CD1c-positive myeloid dendritic cell (primary cell): ENCODE results near the gene PAIP2.
"Not testable (repeated sequence)": the region's sequence is repeated elsewhere in the genome, so short reads cannot be mapped to it uniquely, and the experiment has no call there.

Experiments used
- DNase-seq: peaks from one replicate; pipeline ENCODE4 v3.0.0-alpha.2; 2016; ENCODE audit errors: extremely low spot score

The PAIP2 gene

GRCh38 chr5:139378101-139378825 is 36.6 kb downstream of the PAIP2 start:
- no peak for DNase-seq

GRCh38 chr5:139378941-139379361 is 37.3 kb downstream of the PAIP2 start:
- DNase-seq = no peak

GRCh38 chr5:139379626-139380449 is 38.2 kb downstream of the PAIP2 start:
- DNase-seq = no peak

GRCh38 chr5:139381837-139382761 is 40.4 kb downstream of the PAIP2 start:
- no peak for DNase-seq

GRCh38 chr5:139382807-139383206 is 41.2 kb downstream of the PAIP2 start:
- no peak for DNase-seq

GRCh38 chr5:139383275-139383992 is 41.8 kb downstream of the PAIP2 start, which contains the start of gene SLC23A1:
Gene SLC23A1, minus strand, starts transcription at chr5:139383297. Its CDS starts 44 bp downstream, at chr5:139383253.
- no peak for DNase-seq

- DNase-seq = no peak
Observed at GRCh38 chr5:139383993-139384590, 42.4 kb downstream of the PAIP2 start.

GRCh38 chr5:139384591-139385051 is 43.0 kb downstream of the PAIP2 start:
- DNase-seq = no peak

GRCh38 chr5:139385061-139386049 is 43.7 kb downstream of the PAIP2 start:
- no peak for DNase-seq

- DNase-seq = no peak
Observed at GRCh38 chr5:139386050-139386438, 44.4 kb downstream of the PAIP2 start.

- not testable (repeated sequence) for DNase-seq
Observed at GRCh38 chr5:139386956-139387355, 45.3 kb downstream of the PAIP2 start.

- DNase-seq = no peak
Observed at GRCh38 chr5:139387611-139388197, 46.0 kb downstream of the PAIP2 start.

GRCh38 chr5:139388198-139388821 is 46.7 kb downstream of the PAIP2 start:
- DNase-seq = no peak

GRCh38 chr5:139389701-139390638 is 48.3 kb downstream of the PAIP2 start, which contains the start of gene MZB1:
Gene MZB1, minus strand, starts transcription at chr5:139389913. Its CDS starts 57 bp downstream, at chr5:139389856.
- DNase-seq = peak; percentile 20

- DNase-seq = no peak
Observed at GRCh38 chr5:139390639-139391569, 49.2 kb downstream of the PAIP2 start.
